WTC11 (cell line): Measurements from ENCODE around the gene SYNE3. TPM values are rescaled to one million over a fixed set of nuclear protein-coding genes. Genes with fewer than 3 reads are reported as not detected.
A peak's percentile ranks its signal among the peaks of the same experiment; 100 is the strongest.

Source experiments
- ATAC-seq: fragments of 200-7000 bp; cut with Tn5 transposase; 2 replicates; pipeline ENCODE4 v1.10.0; 2021; ENCODE audit warnings: mild to moderate bottlenecking, moderate library complexity
- CTCF ChIA-PET: fragments of 300-600 bp; sonication (Branson Sonifier 250); formaldehyde crosslinking; loops from one replicate; lab custom pipeline; 2021; ENCODE audit warnings: antibody characterized with exemption; lab: Charles Lee
- POLR2A ChIA-PET: fragments of 350-600 bp; sonication (Branson Sonifier 250); formaldehyde crosslinking; loops from one replicate; lab custom pipeline; 2021; ENCODE audit warnings: antibody characterized with exemption; lab: Charles Lee
- DNase-seq: peaks from one replicate; pipeline ENCODE4 v3.0.0; 2021; ENCODE audit warnings: low spot score
- H3K27ac Mint-ChIP-seq: 2 replicates; pipeline ENCODE4 v1.8.0; 2021; ENCODE audit warnings: mixed read lengths
- H3K27me3 Mint-ChIP-seq: 2 replicates; pipeline ENCODE4 v1.8.0; 2021; ENCODE audit warnings: low read depth, mild to moderate bottlenecking, moderate library complexity, mixed read lengths
- H3K36me3 Mint-ChIP-seq: 2 replicates; pipeline ENCODE4 v1.8.0; 2021; ENCODE audit warnings: mixed read lengths
- H3K4me1 Mint-ChIP-seq: 2 replicates; pipeline ENCODE4 v1.8.0; 2022; ENCODE audit warnings: mixed read lengths
- H3K4me3 Mint-ChIP-seq: 2 replicates; pipeline ENCODE4 v1.8.0; 2021; ENCODE audit warnings: mild to moderate bottlenecking, moderate library complexity, mixed read lengths
- H3K9me3 Mint-ChIP-seq: 2 replicates; pipeline ENCODE4 v1.8.0; 2021; ENCODE audit warnings: mixed read lengths
- ATF3 ChIP-seq: sonication (generic); formaldehyde crosslinking; conservative IDR thresholded peaks from 2 replicates; pipeline ENCODE4 v1.8.1; 2022; ENCODE audit warnings: mild to moderate bottlenecking, missing genetic modification reagents
- CREM ChIP-seq: sonication (generic); formaldehyde crosslinking; IDR thresholded peaks from 2 replicates; pipeline ENCODE4 v1.8.1; 2022; ENCODE audit warnings: mild to moderate bottlenecking, missing genetic modification reagents, moderate library complexity
- E2F4 ChIP-seq: sonication (generic); formaldehyde crosslinking; IDR thresholded peaks from 2 replicates; pipeline ENCODE4 v1.8.1; 2022; ENCODE audit warnings: low read depth, mild to moderate bottlenecking, moderate library complexity, missing genetic modification reagents, borderline replicate concordance
- ESRRA ChIP-seq: sonication (generic); formaldehyde crosslinking; IDR thresholded peaks from 2 replicates; pipeline ENCODE4 v1.8.1; 2022; ENCODE audit warnings: mild to moderate bottlenecking, missing genetic modification reagents, borderline replicate concordance
- GABPB1 ChIP-seq: sonication (generic); formaldehyde crosslinking; IDR thresholded peaks from 2 replicates; pipeline ENCODE4 v1.8.1; 2023; ENCODE audit warnings: mild to moderate bottlenecking, missing genetic modification reagents
- HMGA2 ChIP-seq: fragments of 250-450 bp; sonication (Bioruptor Pico); IDR thresholded peaks from 2 replicates; pipeline ENCODE4 v1.4.0; 2021; ENCODE audit warnings: mild to moderate bottlenecking, moderate library complexity
- JAZF1 ChIP-seq: fragments of 250-450 bp; sonication (Bioruptor Pico); IDR thresholded peaks from 2 replicates; pipeline ENCODE4 v1.9.0; 2021; ENCODE audit warnings: moderate library complexity, mild to moderate bottlenecking, inconsistent platforms
- PREB ChIP-seq: sonication (generic); formaldehyde crosslinking; IDR thresholded peaks from 2 replicates; pipeline ENCODE4 v1.8.1; 2022; ENCODE audit warnings: mild to moderate bottlenecking, missing genetic modification reagents, moderate library complexity, borderline replicate concordance
- SMAD3 ChIP-seq: sonication (generic); formaldehyde crosslinking; IDR thresholded peaks from 2 replicates; pipeline ENCODE4 v1.8.0; 2022; ENCODE audit warnings: missing genetic modification reagents, mild to moderate bottlenecking, borderline replicate concordance
- TEAD1 ChIP-seq: sonication (generic); formaldehyde crosslinking; IDR thresholded peaks from 2 replicates; pipeline ENCODE4 v1.8.0; 2022; ENCODE audit warnings: mild to moderate bottlenecking, missing genetic modification reagents
- TEAD4 ChIP-seq: sonication (generic); formaldehyde crosslinking; IDR thresholded peaks from 2 replicates; pipeline ENCODE4 v1.8.0; 2022; ENCODE audit warnings: mild to moderate bottlenecking, missing genetic modification reagents
- ZNF317 ChIP-seq: sonication (generic); formaldehyde crosslinking; IDR thresholded peaks from 2 replicates; pipeline ENCODE4 v1.8.1; 2023; ENCODE audit warnings: low read depth, mild to moderate bottlenecking, moderate library complexity, missing genetic modification reagents, borderline replicate concordance
- ZNF396 ChIP-seq: fragments of 250-450 bp; sonication (Bioruptor Pico); IDR thresholded peaks from 2 replicates; pipeline ENCODE4 v1.8.0; 2021; ENCODE audit warnings: mild to moderate bottlenecking, moderate library complexity, borderline replicate concordance
- ZNF416 ChIP-seq: fragments of 250-450 bp; sonication (Bioruptor Pico); IDR thresholded peaks from 2 replicates; pipeline ENCODE4 v1.9.0; 2021; ENCODE audit warnings: mild to moderate bottlenecking, inconsistent platforms
- ZNF512 ChIP-seq: sonication (generic); formaldehyde crosslinking; IDR thresholded peaks from 2 replicates; pipeline ENCODE4 v1.8.1; 2022; ENCODE audit warnings: missing genetic modification reagents, borderline replicate concordance
- total RNA-seq: library from RNA; stranded (reverse); gene quantifications from 3 replicates; pipeline ENCODE4 v1.2.3, GENCODE V29; 2021
- TF ChIP-seq, protein P1 (sequence below): sonication (generic); formaldehyde crosslinking; IDR thresholded peaks from 2 replicates; pipeline ENCODE4 v1.8.1; 2023; ENCODE audit warnings: mild to moderate bottlenecking, missing genetic modification reagents, moderate library complexity
- TF ChIP-seq, protein P2 (sequence below): fragments of 250-450 bp; sonication (Bioruptor Pico); IDR thresholded peaks from 2 replicates; pipeline ENCODE4 v1.9.0; 2021; ENCODE audit warnings: mild to moderate bottlenecking, borderline replicate concordance
- TF ChIP-seq, protein P3 (sequence below): fragments of 250-450 bp; sonication (Bioruptor Pico); IDR thresholded peaks from 2 replicates; pipeline ENCODE4 v1.9.0; 2021; ENCODE audit warnings: mild to moderate bottlenecking

The SYNE3 gene
- total RNA-seq, 1 experiment from 2014 or later: 0.24 TPM

DNA sequence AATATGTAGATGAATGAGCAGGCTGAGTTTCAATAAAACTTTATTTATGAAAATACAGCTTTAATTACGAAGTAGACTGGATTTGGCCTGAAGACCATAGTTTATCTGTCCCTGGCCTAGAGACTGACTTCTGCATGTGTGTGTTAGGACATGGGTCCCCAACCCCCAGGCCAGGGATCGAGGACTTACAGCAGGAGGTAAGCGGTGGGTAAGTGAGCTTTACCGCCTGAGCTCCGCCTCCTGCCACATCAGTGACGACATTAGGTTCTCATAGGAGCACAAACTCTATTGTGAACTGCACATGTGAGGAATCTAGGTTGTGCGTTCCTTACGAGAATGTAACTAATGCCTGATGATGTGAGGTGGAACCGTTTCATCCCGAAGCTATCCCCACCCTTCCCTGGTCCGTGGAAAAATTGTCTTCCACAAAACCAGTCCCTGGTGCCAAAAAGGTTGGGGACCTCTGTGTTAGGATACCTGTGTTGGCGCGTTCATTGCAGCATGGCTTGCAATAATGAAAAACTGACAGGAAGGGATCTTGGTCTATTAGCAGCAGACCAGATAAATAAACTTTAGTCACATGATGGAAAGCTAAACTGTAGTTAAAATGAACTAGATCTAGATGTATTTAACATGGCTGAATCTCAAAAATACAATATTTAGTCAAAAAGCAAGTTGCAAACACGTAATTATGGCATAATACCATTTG lies 22.5 kb upstream of the SYNE3 start:
- H3K4me3 Mint-ChIP-seq: no peak overlapping the region
- H3K36me3 Mint-ChIP-seq: no peaks in the 10 kb centered on the region
- TF ChIP-seq ZNF512 (CRISPR knock-in tag) (no peak), HMGA2 (CRISPR knock-in tag) (no peak), SMAD3 (no peak), TEAD4 (CRISPR knock-in tag) (no peak), ZNF317 (no peak), PREB (CRISPR knock-in tag) (no peak), JAZF1 (CRISPR knock-in tag) (no peak)
- TF ChIP-seq, protein P1, sequence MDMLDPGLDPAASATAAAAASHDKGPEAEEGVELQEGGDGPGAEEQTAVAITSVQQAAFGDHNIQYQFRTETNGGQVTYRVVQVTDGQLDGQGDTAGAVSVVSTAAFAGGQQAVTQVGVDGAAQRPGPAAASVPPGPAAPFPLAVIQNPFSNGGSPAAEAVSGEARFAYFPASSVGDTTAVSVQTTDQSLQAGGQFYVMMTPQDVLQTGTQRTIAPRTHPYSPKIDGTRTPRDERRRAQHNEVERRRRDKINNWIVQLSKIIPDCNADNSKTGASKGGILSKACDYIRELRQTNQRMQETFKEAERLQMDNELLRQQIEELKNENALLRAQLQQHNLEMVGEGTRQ (CRISPR knock-in tag): no peak
- CTCF ChIA-PET: interaction anchor here (0.8 kb wide), 1 partner anchor 96 kb away, joined by 3 read pairs; no protein-coding TSS in a partner anchor
- DNase-seq: no peak
- no peak for ATAC-seq
- peaks cover 27% of the 10 kb centered on the region for H3K4me1 Mint-ChIP-seq
- H3K27ac Mint-ChIP-seq: no peak overlapping the region
- POLR2A ChIA-PET: no interaction called here
- H3K27me3 Mint-ChIP-seq: no peaks in the 10 kb centered on the region
- no peaks in the 10 kb centered on the region for H3K9me3 Mint-ChIP-seq

GRCh38 chr14:95537298-95538089 lies 21.0 kb upstream of the SYNE3 start:
- TF ChIP-seq ZNF416 (CRISPR knock-in tag): no peak
- 0 out of 2 replicates have a peak, but pooled peaks have one; percentile 56 for TF ChIP-seq GABPB1 (CRISPR knock-in tag)
- TF ChIP-seq TEAD1: no peak
- no peak for TF ChIP-seq E2F4 (CRISPR knock-in tag)
- TF ChIP-seq ESRRA: no peak
- ChIA-PET CTCF (no interaction called here), POLR2A (no interaction called here)
- DNase-seq: no peak
- Mint-ChIP-seq H3K4me3 (no peak overlapping the region; the same call in 1 of the 2 replicates), H3K27me3 (no peaks in the 10 kb centered on the region), H3K4me1 (peaks cover 39% of the 10 kb centered on the region), H3K9me3 (no peaks in the 10 kb centered on the region), H3K27ac (no peak overlapping the region), H3K36me3 (peaks cover 3% of the 10 kb centered on the region)
- ATAC-seq: no peak

GRCh38 chr14:95536671-95537070 lies 20.2 kb upstream of the SYNE3 start:
- ATAC-seq: no peak
- ChIA-PET CTCF (interaction anchor here (1.4 kb wide), 1 partner anchor 30 kb away, joined by 3 read pairs; no protein-coding TSS in a partner anchor), POLR2A (no interaction called here)
- Mint-ChIP-seq H3K9me3 (no peaks in the 10 kb centered on the region), H3K27me3 (no peaks in the 10 kb centered on the region), H3K4me3 (peak overlapping the region; percentile 37), H3K36me3 (peaks cover 9% of the 10 kb centered on the region), H3K4me1 (peaks cover 45% of the 10 kb centered on the region), H3K27ac (no peak overlapping the region)
- no peak for DNase-seq
- TF ChIP-seq, protein P2, sequence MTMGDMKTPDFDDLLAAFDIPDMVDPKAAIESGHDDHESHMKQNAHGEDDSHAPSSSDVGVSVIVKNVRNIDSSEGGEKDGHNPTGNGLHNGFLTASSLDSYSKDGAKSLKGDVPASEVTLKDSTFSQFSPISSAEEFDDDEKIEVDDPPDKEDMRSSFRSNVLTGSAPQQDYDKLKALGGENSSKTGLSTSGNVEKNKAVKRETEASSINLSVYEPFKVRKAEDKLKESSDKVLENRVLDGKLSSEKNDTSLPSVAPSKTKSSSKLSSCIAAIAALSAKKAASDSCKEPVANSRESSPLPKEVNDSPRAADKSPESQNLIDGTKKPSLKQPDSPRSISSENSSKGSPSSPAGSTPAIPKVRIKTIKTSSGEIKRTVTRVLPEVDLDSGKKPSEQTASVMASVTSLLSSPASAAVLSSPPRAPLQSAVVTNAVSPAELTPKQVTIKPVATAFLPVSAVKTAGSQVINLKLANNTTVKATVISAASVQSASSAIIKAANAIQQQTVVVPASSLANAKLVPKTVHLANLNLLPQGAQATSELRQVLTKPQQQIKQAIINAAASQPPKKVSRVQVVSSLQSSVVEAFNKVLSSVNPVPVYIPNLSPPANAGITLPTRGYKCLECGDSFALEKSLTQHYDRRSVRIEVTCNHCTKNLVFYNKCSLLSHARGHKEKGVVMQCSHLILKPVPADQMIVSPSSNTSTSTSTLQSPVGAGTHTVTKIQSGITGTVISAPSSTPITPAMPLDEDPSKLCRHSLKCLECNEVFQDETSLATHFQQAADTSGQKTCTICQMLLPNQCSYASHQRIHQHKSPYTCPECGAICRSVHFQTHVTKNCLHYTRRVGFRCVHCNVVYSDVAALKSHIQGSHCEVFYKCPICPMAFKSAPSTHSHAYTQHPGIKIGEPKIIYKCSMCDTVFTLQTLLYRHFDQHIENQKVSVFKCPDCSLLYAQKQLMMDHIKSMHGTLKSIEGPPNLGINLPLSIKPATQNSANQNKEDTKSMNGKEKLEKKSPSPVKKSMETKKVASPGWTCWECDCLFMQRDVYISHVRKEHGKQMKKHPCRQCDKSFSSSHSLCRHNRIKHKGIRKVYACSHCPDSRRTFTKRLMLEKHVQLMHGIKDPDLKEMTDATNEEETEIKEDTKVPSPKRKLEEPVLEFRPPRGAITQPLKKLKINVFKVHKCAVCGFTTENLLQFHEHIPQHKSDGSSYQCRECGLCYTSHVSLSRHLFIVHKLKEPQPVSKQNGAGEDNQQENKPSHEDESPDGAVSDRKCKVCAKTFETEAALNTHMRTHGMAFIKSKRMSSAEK (CRISPR knock-in tag): no peak
- TF ChIP-seq, protein P3, sequence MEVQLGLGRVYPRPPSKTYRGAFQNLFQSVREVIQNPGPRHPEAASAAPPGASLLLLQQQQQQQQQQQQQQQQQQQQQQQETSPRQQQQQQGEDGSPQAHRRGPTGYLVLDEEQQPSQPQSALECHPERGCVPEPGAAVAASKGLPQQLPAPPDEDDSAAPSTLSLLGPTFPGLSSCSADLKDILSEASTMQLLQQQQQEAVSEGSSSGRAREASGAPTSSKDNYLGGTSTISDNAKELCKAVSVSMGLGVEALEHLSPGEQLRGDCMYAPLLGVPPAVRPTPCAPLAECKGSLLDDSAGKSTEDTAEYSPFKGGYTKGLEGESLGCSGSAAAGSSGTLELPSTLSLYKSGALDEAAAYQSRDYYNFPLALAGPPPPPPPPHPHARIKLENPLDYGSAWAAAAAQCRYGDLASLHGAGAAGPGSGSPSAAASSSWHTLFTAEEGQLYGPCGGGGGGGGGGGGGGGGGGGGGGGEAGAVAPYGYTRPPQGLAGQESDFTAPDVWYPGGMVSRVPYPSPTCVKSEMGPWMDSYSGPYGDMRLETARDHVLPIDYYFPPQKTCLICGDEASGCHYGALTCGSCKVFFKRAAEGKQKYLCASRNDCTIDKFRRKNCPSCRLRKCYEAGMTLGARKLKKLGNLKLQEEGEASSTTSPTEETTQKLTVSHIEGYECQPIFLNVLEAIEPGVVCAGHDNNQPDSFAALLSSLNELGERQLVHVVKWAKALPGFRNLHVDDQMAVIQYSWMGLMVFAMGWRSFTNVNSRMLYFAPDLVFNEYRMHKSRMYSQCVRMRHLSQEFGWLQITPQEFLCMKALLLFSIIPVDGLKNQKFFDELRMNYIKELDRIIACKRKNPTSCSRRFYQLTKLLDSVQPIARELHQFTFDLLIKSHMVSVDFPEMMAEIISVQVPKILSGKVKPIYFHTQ (CRISPR knock-in tag): no peak
- TF ChIP-seq CREM (CRISPR knock-in tag): no peak
- no peak for TF ChIP-seq ATF3 (CRISPR knock-in tag)
- TF ChIP-seq ZNF396 (CRISPR knock-in tag): no peak
